A549 (cell line): ENCODE data around the gene TDRD9.

Experiments
- CHD4 ChIP-seq: fragments of 200-600 bp; sonication (generic); IDR thresholded peaks from 2 replicates; pipeline ENCODE4 v1.6.1; 2016; ENCODE audit warnings: antibody characterized with exemption, mild to moderate bottlenecking, borderline replicate concordance
- CTCF ChIP-seq: fragments of >200 bp; sonication (Bioruptor Twin); formaldehyde crosslinking; IDR thresholded peaks from 3 replicates; pipeline ENCODE4 v1.5.1; 2016
- EP300 ChIP-seq, 2 experiments: fragments of >200 bp; sonication (Bioruptor Twin); formaldehyde crosslinking; IDR thresholded peaks; 2 replicates in 1 of 2; 3 replicates in 1 of 2; pipeline ENCODE4 v1.6.1; 2016 to 2017
- FOSL2 ChIP-seq, 2 experiments: fragments of 450-650 bp in 1 of 2; fragments of >200 bp in 1 of 2; sonication (Bioruptor Twin) in 1 of 2; formaldehyde crosslinking; IDR thresholded peaks; 2 replicates each; pipeline versions ENCODE4 v1.5.0 to v1.6.1; 2016 to 2020; ENCODE audit warnings: mild to moderate bottlenecking in 1 of 2, moderate library complexity in 1 of 2
- JUN ChIP-seq, 2 experiments: fragments of >200 bp; sonication (Bioruptor Twin); formaldehyde crosslinking; IDR thresholded peaks; 2 replicates in 1 of 2; 3 replicates in 1 of 2; pipeline ENCODE4 v1.6.1; 2016 to 2017
- KDM1A ChIP-seq: fragments of 200-600 bp; sonication (generic); IDR thresholded peaks from 2 replicates; pipeline ENCODE4 v1.6.1; 2016; ENCODE audit warnings: low read depth, mild to moderate bottlenecking
- POLR2A ChIP-seq: IDR thresholded peaks from 2 replicates; pipeline ENCODE4 v1.6.1; 2012; ENCODE audit warnings: mild to moderate bottlenecking, low read length
- POLR2AphosphoS2 ChIP-seq: conservative IDR thresholded peaks from 2 replicates; pipeline ENCODE4 v1.6.1; 2012; ENCODE audit warnings: low read length, improper control_type of control experiment, inconsistent platforms
- REST ChIP-seq: fragments of 200-600 bp; sonication (generic); IDR thresholded peaks from 2 replicates; pipeline ENCODE4 v1.6.1; 2016; ENCODE audit warnings: antibody characterized with exemption, mild to moderate bottlenecking, moderate library complexity
- ZNF302 ChIP-seq: fragments of 250-450 bp; sonication (Bioruptor Pico); IDR thresholded peaks from 2 replicates; pipeline ENCODE4 v1.9.0; 2021; ENCODE audit warnings: inconsistent platforms, mild to moderate bottlenecking, moderate library complexity
- TF ChIP-seq, protein P1 (sequence below): fragments of 250-450 bp; sonication (Bioruptor Pico); IDR thresholded peaks from 2 replicates; pipeline ENCODE4 v1.5.0; 2021; ENCODE audit warnings: mild to moderate bottlenecking, moderate library complexity, borderline replicate concordance

DNA sequence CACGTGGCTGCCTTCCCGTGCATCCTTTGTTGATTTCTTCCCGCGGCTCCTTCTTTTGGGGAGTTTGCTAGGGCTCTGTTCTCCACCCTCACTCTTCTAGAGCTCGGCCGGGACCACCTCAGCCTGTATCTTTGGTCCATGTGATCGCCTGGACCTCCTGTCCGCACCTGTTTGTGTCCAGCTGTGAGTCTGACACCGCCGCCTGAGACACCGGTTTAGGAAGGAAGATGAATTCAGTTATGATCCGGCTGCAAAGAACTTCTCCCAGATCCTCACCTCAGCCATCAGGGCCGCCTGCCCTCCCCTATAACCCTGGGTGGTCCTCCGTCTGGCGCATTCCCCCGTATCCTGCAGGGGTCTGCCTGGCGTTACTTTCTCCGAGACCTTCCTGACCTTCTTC is 690 bp upstream of the TDRD9 start:
- no peak for TF ChIP-seq CTCF
- TF ChIP-seq CHD4: no peak
- no peak for TF ChIP-seq KDM1A
- no peak for TF ChIP-seq POLR2A
- TF ChIP-seq JUN (IDR thresholded peaks at IDR 0.05): no peak
- TF ChIP-seq, protein P1, sequence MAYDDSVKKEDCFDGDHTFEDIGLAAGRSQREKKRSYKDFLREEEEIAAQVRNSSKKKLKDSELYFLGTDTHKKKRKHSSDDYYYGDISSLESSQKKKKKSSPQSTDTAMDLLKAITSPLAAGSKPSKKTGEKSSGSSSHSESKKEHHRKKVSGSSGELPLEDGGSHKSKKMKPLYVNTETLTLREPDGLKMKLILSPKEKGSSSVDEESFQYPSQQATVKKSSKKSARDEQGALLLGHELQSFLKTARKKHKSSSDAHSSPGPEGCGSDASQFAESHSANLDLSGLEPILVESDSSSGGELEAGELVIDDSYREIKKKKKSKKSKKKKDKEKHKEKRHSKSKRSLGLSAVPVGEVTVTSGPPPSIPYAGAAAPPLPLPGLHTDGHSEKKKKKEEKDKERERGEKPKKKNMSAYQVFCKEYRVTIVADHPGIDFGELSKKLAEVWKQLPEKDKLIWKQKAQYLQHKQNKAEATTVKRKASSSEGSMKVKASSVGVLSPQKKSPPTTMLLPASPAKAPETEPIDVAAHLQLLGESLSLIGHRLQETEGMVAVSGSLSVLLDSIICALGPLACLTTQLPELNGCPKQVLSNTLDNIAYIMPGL (CRISPR knock-in tag): no peak
- TF ChIP-seq ZNF302 (CRISPR knock-in tag): no peak
- no peak for TF ChIP-seq POLR2AphosphoS2
- no peak for TF ChIP-seq EP300 (IDR thresholded peaks at IDR 0.05)
- no peak for TF ChIP-seq REST
- no peak for TF ChIP-seq FOSL2 (IDR thresholded peaks at IDR 0.05)
- TF ChIP-seq FOSL2 (CRISPR knock-in tag; IDR thresholded peaks at IDR 0.05): no peak
